Mucosa of descending colon (tissue), 3 donors: Measurements from ENCODE around the gene SUMF2. TPM values are rescaled to one million over a fixed set of nuclear protein-coding genes. Genes with fewer than 3 reads are reported as not detected.
"Not testable (repeated sequence)": the region's sequence is repeated elsewhere in the genome, so short reads cannot be mapped to it uniquely, and the experiment has no call there.

Experiments
- ATAC-seq: fragments of 200-7000 bp; cut with Tn5 transposase; one replicate; pipeline ENCODE4 v1.9.1; 2020; ENCODE audit warnings: mild to moderate bottlenecking, moderate library complexity
- DNase-seq, 3 donors: peaks; one replicate each; pipeline ENCODE4 v3.0.0-alpha.2; 2020
- H3K36me3 ChIP-seq: fragments of 200-600 bp; one replicate; pipeline ENCODE4 v1.8.0; 2021; ENCODE audit warnings: low read depth, mild to moderate bottlenecking
- H3K4me1 ChIP-seq: fragments of 200-600 bp; one replicate; pipeline ENCODE4 v1.8.0; 2021; ENCODE audit warnings: low read depth, mild to moderate bottlenecking
- H3K4me3 ChIP-seq: fragments of 200-600 bp; one replicate; pipeline ENCODE4 v1.8.0; 2021; ENCODE audit warnings: mild to moderate bottlenecking
- H3K9me3 ChIP-seq: fragments of 200-600 bp; one replicate; pipeline ENCODE4 v1.8.0; 2021; ENCODE audit warnings: mild to moderate bottlenecking
- intact Hi-C, 2 donors: fragments of 100-400 bp; cut with DNase I in 1 of 2; cut with micrococcal nuclease in 1 of 2; formaldehyde crosslinking; loops; one replicate each; pipeline versions ENCODE4 v1.11.0 to v1.11.1; 2022; cut with DNase I, micrococcal nuclease
- total RNA-seq, 3 donors: library from RNA; stranded (reverse); fragmentation: NEBNext Ultra II Directional in 2 of 3; extraction: Animal tissue kit (Norgen Biotek cat#: 25700) in 2 of 3; gene quantifications; one replicate each; pipeline versions ENCODE4 v1.2.1 to v1.2.4, GENCODE V29; 2021 to 2023
- TF ChIP-seq, protein P1 (sequence below): fragments of 200-600 bp; IDR thresholded peaks from one replicate; pipeline ENCODE4 v1.8.0; 2022; ENCODE audit warnings: antibody characterized with exemption, mild to moderate bottlenecking
- donor health status: DM: no; HTN: no; CAD: no; lungs with moderate emphysema.
- donor health status: DM: no; HTN: no; CAD: no.
- donor health status: DM: no; HTN: yes; CAD: no.

SUMF2 gene
- total RNA-seq, 3 donors from 2014 or later: 91.6 to 122 (median 101) TPM

- H3K9me3 ChIP-seq: no peaks in the 10 kb centered on the region
- ATAC-seq: no peak
- TF ChIP-seq, protein P1, sequence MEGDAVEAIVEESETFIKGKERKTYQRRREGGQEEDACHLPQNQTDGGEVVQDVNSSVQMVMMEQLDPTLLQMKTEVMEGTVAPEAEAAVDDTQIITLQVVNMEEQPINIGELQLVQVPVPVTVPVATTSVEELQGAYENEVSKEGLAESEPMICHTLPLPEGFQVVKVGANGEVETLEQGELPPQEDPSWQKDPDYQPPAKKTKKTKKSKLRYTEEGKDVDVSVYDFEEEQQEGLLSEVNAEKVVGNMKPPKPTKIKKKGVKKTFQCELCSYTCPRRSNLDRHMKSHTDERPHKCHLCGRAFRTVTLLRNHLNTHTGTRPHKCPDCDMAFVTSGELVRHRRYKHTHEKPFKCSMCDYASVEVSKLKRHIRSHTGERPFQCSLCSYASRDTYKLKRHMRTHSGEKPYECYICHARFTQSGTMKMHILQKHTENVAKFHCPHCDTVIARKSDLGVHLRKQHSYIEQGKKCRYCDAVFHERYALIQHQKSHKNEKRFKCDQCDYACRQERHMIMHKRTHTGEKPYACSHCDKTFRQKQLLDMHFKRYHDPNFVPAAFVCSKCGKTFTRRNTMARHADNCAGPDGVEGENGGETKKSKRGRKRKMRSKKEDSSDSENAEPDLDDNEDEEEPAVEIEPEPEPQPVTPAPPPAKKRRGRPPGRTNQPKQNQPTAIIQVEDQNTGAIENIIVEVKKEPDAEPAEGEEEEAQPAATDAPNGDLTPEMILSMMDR: no peak
- peaks cover 15% of the 10 kb centered on the region for H3K36me3 ChIP-seq
- no peak overlapping the region for H3K4me3 ChIP-seq
- no peak for DNase-seq
- H3K4me1 ChIP-seq: peaks cover 24% of the 10 kb centered on the region
- intact Hi-C loops: no loop called here
These were observed 10.7 kb upstream of the SUMF2 start for GRCh38 chr7:56053379-56053778.

- TF ChIP-seq, protein P1: no peak
- intact Hi-C loops: no loop called here
- no peak for ATAC-seq
- Histone ChIP-seq H3K9me3 (no peaks in the 10 kb centered on the region), H3K36me3 (peaks cover 15% of the 10 kb centered on the region), H3K4me1 (peaks cover 24% of the 10 kb centered on the region), H3K4me3 (no peak overlapping the region)
- DNase-seq: no peak
These were observed 10.1 kb upstream of the SUMF2 start for GRCh38 chr7:56053993-56054392.

GRCh38 chr7:56062382-56062781, 1.7 kb upstream of the SUMF2 start:
- TF ChIP-seq, protein P1: no peak
- H3K36me3 ChIP-seq: peaks cover 11% of the 10 kb centered on the region
- no peak overlapping the region for H3K4me3 ChIP-seq
- H3K9me3 ChIP-seq: no peaks in the 10 kb centered on the region
- H3K4me1 ChIP-seq: peaks cover 5% of the 10 kb centered on the region
- intact Hi-C loops: no loop called here
- DNase-seq (no peak), ATAC-seq (no peak)

GRCh38 chr7:56063500-56063881, 595 bp upstream of the SUMF2 start:
- ATAC-seq (no peak), DNase-seq (no peak)
- TF ChIP-seq, protein P1: no peak
- Histone ChIP-seq H3K9me3 (no peaks in the 10 kb centered on the region), H3K4me3 (no peak overlapping the region), H3K4me1 (peaks cover 5% of the 10 kb centered on the region), H3K36me3 (no peaks in the 10 kb centered on the region)
- intact Hi-C loops: no loop called here

DNA sequence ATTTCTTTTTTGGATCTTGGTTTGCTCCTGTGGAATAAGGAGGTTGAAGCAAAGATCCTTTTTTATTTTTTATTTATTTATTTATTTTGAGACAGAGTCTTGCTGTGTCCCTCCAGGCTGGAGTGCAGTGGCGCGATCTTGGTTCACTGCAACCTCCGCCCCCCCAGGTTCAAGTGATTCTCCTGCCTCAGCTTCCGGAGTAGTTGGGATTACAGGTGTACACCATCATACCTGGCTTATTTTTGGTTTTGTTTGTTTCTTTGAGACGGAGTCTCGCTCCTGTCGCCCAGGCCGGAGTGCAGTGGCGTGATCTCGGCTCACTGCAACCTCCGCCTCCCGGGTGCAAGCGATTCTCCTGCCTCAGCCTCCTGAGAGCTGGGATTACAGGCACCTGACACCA, 2.3 kb downstream of the SUMF2 start:
- DNase-seq, ATAC-seq, H3K4me1 ChIP-seq, intact Hi-C loops, H3K4me3 ChIP-seq, H3K9me3 ChIP-seq, H3K36me3 ChIP-seq: not testable (repeated sequence)

DNA sequence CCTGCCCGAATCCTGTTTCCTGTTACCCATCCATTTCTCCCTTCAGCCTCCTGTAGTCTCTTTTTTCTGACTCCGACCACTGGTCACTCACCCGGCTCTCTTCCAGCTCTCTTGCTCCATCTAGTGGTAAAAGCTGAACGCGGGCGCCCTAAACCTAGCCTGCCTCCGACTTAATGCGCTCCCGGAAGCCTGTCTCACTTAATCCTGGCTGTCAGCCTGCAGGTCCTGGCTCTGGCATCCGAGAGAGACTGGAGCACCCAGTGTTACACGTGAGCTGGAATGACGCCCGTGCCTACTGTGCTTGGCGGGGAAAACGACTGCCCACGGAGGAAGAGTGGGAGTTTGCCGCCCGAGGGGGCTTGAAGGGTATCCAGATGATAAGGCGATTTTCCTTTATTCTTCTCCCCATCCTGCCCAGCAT, 10.3 kb downstream of the SUMF2 start:
- intact Hi-C loops: loop anchor here (2.0 to 10.0 kb wide), 2 partner anchors 70 kb away; no protein-coding TSS in a partner anchor
- H3K36me3 ChIP-seq: no peaks in the 10 kb centered on the region
- peak; percentile 79 to 90 (median 89) for DNase-seq
- peak; percentile 99 for ATAC-seq
- TF ChIP-seq, protein P1: peak; percentile 89
- H3K9me3 ChIP-seq: no peaks in the 10 kb centered on the region
- H3K4me3 ChIP-seq: no peak overlapping the region
- no peaks in the 10 kb centered on the region for H3K4me1 ChIP-seq
